ENCODE measurements around the gene AIM2.

Gene AIM2

DNA sequence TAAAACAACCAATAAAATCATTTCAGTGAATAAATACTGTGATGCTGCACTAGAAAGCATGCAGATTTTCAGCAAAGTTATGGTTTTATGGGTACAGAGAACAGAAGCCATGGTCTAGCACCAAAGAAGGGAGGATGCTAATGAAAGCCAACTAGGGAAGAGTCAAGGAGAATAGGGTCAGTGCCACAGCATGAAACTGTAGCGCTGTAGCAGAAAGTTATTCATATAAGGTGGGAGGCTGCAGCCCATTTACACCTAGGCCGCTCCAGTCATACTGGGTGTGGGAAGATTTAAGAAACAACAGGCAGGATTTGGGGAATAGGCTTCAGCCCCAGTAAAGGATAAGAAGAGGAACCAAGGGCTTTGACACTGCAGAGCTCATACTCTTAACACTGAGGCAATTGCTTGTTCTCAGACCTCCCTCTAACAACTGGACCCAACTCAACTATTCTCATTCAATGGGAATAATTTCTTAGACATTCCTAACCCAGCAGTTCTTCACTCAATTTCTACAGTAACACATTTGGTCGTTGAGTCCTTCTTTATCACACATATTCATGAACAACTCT lies 62.5 kb downstream of the AIM2 start:
- no peak for DNase-seq

DNA sequence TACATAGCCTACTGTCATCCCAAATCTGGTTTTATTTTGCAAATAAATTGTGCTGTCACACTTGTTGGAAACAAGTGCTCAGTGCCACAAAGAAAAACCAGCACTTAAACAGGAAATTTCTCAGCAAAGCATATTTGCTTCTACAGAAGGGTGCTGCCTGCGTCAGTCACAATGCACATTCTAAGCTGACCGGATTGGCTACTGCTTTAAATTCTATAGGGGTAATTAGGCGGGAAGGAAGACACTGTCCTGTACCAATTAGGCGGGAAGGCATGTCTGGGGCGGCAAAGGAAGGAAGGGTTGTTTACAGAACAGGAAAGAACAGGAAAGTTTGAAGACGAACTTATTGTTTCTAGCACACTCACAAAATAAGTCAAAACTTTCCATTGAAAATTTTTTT lies 64.1 kb downstream of the AIM2 start:
- no peak for DNase-seq
